ENCODE measurements around the gene TXNDC15. TPM values are rescaled to one million over a fixed set of nuclear protein-coding genes. Genes with fewer than 3 reads are reported as not detected.
"Not testable (repeated sequence)": the region's sequence is repeated elsewhere in the genome, so short reads cannot be mapped to it uniquely, and the experiment has no call there.

TXNDC15 gene
- total and polyA plus RNA-seq, 2 donors (not counting 1 experiment from before 2014, with no cell fraction given): 65.9 to 132 TPM

- peaks cover 70% of the 10 kb centered on the region for H3K79me2 ChIP-seq (ENCODE audit: control insufficient read depth, insufficient read depth, low read length)
- peaks cover 3% of the 10 kb centered on the region for H4K20me1 ChIP-seq (ENCODE audit: control insufficient read depth, extremely low read depth, insufficient read depth, low read length)
- no peak overlapping the region for H2AFZ ChIP-seq (ENCODE audit: low read length)
- TF ChIP-seq EZH2 (IDR thresholded peaks at IDR 0.05; ENCODE audit: low read length, missing control alignments) (no peak), CTCF (conservative IDR thresholded peaks at IDR 0.05 in 1 of 2, IDR thresholded peaks at IDR 0.05 in 1 of 2; ENCODE audit: low read depth in 1 of 2, low read length in 2 of 2) (peak; percentile 36 to 62)
- peaks cover 4% of the 10 kb centered on the region for H3K4me1 ChIP-seq (ENCODE audit: control insufficient read depth, extremely low read depth, insufficient read depth, low read length)
- DNase-seq (ENCODE audit: low read depth in 2 of 2): peak; percentile 35 to 44
- no peak overlapping the region for H3K9ac ChIP-seq (ENCODE audit: insufficient read depth, low read length)
- H3K27ac ChIP-seq (ENCODE audit: insufficient read depth, low read length): no peak overlapping the region
- peaks cover 7% of the 10 kb centered on the region for H3K36me3 ChIP-seq (ENCODE audit: control insufficient read depth, insufficient read depth, low read length)
- no peaks in the 10 kb centered on the region for H3K9me3 ChIP-seq (ENCODE audit: control insufficient read depth, insufficient read depth, low read depth, low read length)
- H3K4me2 ChIP-seq (ENCODE audit: extremely low read depth, insufficient read depth, low read length): no peak overlapping the region
- no peaks in the 10 kb centered on the region for H3K27me3 ChIP-seq (ENCODE audit: control insufficient read depth, insufficient read depth, low read length)
- H3K4me3 ChIP-seq (replicated peaks in 1 of 4; ENCODE audit: control extremely low read depth in 1 of 4, insufficient read depth in 1 of 4, low read depth in 3 of 4, low read length in 4 of 4): no peak overlapping the region
Measured at GRCh38 chr5:134851307-134851923, 22.8 kb upstream of the TXNDC15 start.

- not testable (repeated sequence) for H2AFZ ChIP-seq (ENCODE audit: low read length); H3K9me3 ChIP-seq (ENCODE audit: control insufficient read depth, insufficient read depth, low read depth, low read length); H3K4me3 ChIP-seq (replicated peaks in 1 of 4; ENCODE audit: control extremely low read depth in 1 of 4, insufficient read depth in 1 of 4, low read depth in 3 of 4, low read length in 4 of 4); H3K9ac ChIP-seq (ENCODE audit: insufficient read depth, low read length); H3K4me2 ChIP-seq (ENCODE audit: extremely low read depth, insufficient read depth, low read length); H4K20me1 ChIP-seq (ENCODE audit: control insufficient read depth, extremely low read depth, insufficient read depth, low read length); DNase-seq (ENCODE audit: low read depth in 2 of 2); H3K27me3 ChIP-seq (ENCODE audit: control insufficient read depth, insufficient read depth, low read length); H3K27ac ChIP-seq (ENCODE audit: insufficient read depth, low read length); H3K4me1 ChIP-seq (ENCODE audit: control insufficient read depth, extremely low read depth, insufficient read depth, low read length)
- H3K79me2 ChIP-seq (ENCODE audit: control insufficient read depth, insufficient read depth, low read length): peaks cover 31% of the 10 kb centered on the region
- H3K36me3 ChIP-seq (ENCODE audit: control insufficient read depth, insufficient read depth, low read length): peaks cover 11% of the 10 kb centered on the region
Measured at GRCh38 chr5:134856465-134856864, 17.7 kb upstream of the TXNDC15 start.

GRCh38 chr5:134857401-134857800 is 16.8 kb upstream of the TXNDC15 start:
- no peak overlapping the region for H3K9ac ChIP-seq (ENCODE audit: insufficient read depth, low read length)
- no peak for DNase-seq (ENCODE audit: low read depth in 2 of 2)
- no peak overlapping the region for H2AFZ ChIP-seq (ENCODE audit: low read length)
- peaks cover 23% of the 10 kb centered on the region for H3K79me2 ChIP-seq (ENCODE audit: control insufficient read depth, insufficient read depth, low read length)
- no peaks in the 10 kb centered on the region for H3K27me3 ChIP-seq (ENCODE audit: control insufficient read depth, insufficient read depth, low read length)
- no peak for TF ChIP-seq EZH2 (IDR thresholded peaks at IDR 0.05; ENCODE audit: low read length, missing control alignments)
- TF ChIP-seq CTCF (conservative IDR thresholded peaks at IDR 0.05 in 1 of 2, IDR thresholded peaks at IDR 0.05 in 1 of 2; ENCODE audit: low read depth in 1 of 2, low read length in 2 of 2): no peak
- no peak overlapping the region for H3K4me3 ChIP-seq (replicated peaks in 1 of 4; ENCODE audit: control extremely low read depth in 1 of 4, insufficient read depth in 1 of 4, low read depth in 3 of 4, low read length in 4 of 4)
- peaks cover 11% of the 10 kb centered on the region for H3K36me3 ChIP-seq (ENCODE audit: control insufficient read depth, insufficient read depth, low read length)
- H3K4me2 ChIP-seq (ENCODE audit: extremely low read depth, insufficient read depth, low read length): no peak overlapping the region
- no peak overlapping the region for H3K27ac ChIP-seq (ENCODE audit: insufficient read depth, low read length)
- no peaks in the 10 kb centered on the region for H3K9me3 ChIP-seq (ENCODE audit: control insufficient read depth, insufficient read depth, low read depth, low read length)
- no peaks in the 10 kb centered on the region for H3K4me1 ChIP-seq (ENCODE audit: control insufficient read depth, extremely low read depth, insufficient read depth, low read length)
- H4K20me1 ChIP-seq (ENCODE audit: control insufficient read depth, extremely low read depth, insufficient read depth, low read length): no peaks in the 10 kb centered on the region
